K562 (cell line): ENCODE data around the gene UNC5C. TPM values are rescaled to one million over a fixed set of nuclear protein-coding genes. Genes with fewer than 3 reads are reported as not detected.

Experiments
- BCL6 ChIP-seq: fragments of 250-450 bp; sonication (Bioruptor Pico); IDR thresholded peaks from 2 replicates; pipeline ENCODE4 v1.4.0; 2020
- polyA plus RNA-seq, 8 experiments: library from polyadenylated mRNA; depleted of rRNA in 4 of 8; stranded (reverse) in 5 of 8; unstranded in 3 of 8; fragments of >200 nt; fragmentation: Nextera tagmentation in 2 of 8; fragmentation: Illumina TruSeq in 1 of 8; extraction: Ambion mirVana in 2 of 8; extraction: Trizol in 1 of 8; gene quantifications; 2 replicates each; pipeline versions ENCODE4 v1.2.1 to v1.2.3, GENCODE V29; 2011 to 2014; ENCODE audit warnings: inconsistent platforms in 1 of 8, missing spikeins in 1 of 8
- total RNA-seq, 7 experiments: library from RNA; depleted of rRNA in 6 of 7; stranded (reverse); fragments of >200 nt in 6 of 7; fragmentation: Illumina TruSeq in 2 of 7; extraction: Trizol in 2 of 7; gene quantifications; 2 replicates each; pipeline versions ENCODE4 v1.2.1 to v1.2.3, GENCODE V29; 2011 to 2021; ENCODE audit warnings: low replicate concordance in 1 of 7
- TF ChIP-seq, protein P1 (sequence below): fragments of 450-650 bp; IDR thresholded peaks from 2 replicates; pipeline ENCODE4 v1.6.1; 2017; ENCODE audit warnings: antibody characterized with exemption, mild to moderate bottlenecking
- TF ChIP-seq, protein P2 (sequence below), 2 experiments: fragments of 150-350 bp in 1 of 2; IDR thresholded peaks; 2 replicates each; pipeline ENCODE4 v1.6.1; 2012 to 2016; ENCODE audit warnings: low read depth in 2 of 2, low read length in 2 of 2, mild to moderate bottlenecking in 1 of 2, moderate library complexity in 1 of 2
- TF ChIP-seq, protein P3 (sequence below): fragments of 250-450 bp; sonication (Bioruptor Pico); IDR thresholded peaks from 2 replicates; pipeline ENCODE4 v1.6.1; 2021; ENCODE audit warnings: mild to moderate bottlenecking

The UNC5C gene
- total and polyA plus RNA-seq, 9 of the 15 experiments (the other 6 are each of a cell fraction or from before 2014, with no cell fraction given), result under 0.01 to 0.10 (median 0.03) TPM; not detected in 1

DNA sequence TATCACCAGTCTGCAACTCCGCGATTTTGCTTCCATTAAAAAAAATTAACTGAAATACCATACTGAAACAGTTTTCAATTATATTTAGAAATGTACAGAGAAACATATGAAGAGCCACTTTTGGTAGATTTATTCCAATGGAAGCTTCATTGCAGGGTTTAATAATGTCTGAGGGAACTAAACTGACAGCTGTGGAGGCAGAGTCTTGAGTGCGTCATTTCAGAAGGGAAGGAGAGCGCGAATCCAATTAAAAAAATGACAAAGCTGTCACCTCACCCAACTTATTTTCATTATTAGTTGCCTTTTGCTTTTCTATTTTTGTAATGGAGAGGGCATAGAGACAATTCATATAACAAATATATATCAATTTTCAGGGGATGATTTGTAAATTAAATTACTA lies 104.0 kb downstream of the UNC5C start (continued):
- TF ChIP-seq, protein P1, sequence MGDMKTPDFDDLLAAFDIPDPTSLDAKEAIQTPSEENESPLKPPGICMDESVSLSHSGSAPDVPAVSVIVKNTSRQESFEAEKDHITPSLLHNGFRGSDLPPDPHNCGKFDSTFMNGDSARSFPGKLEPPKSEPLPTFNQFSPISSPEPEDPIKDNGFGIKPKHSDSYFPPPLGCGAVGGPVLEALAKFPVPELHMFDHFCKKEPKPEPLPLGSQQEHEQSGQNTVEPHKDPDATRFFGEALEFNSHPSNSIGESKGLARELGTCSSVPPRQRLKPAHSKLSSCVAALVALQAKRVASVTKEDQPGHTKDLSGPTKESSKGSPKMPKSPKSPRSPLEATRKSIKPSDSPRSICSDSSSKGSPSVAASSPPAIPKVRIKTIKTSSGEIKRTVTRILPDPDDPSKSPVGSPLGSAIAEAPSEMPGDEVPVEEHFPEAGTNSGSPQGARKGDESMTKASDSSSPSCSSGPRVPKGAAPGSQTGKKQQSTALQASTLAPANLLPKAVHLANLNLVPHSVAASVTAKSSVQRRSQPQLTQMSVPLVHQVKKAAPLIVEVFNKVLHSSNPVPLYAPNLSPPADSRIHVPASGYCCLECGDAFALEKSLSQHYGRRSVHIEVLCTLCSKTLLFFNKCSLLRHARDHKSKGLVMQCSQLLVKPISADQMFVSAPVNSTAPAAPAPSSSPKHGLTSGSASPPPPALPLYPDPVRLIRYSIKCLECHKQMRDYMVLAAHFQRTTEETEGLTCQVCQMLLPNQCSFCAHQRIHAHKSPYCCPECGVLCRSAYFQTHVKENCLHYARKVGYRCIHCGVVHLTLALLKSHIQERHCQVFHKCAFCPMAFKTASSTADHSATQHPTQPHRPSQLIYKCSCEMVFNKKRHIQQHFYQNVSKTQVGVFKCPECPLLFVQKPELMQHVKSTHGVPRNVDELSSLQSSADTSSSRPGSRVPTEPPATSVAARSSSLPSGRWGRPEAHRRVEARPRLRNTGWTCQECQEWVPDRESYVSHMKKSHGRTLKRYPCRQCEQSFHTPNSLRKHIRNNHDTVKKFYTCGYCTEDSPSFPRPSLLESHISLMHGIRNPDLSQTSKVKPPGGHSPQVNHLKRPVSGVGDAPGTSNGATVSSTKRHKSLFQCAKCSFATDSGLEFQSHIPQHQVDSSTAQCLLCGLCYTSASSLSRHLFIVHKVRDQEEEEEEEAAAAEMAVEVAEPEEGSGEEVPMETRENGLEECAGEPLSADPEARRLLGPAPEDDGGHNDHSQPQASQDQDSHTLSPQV, result no peak
- TF ChIP-seq, protein P2, sequence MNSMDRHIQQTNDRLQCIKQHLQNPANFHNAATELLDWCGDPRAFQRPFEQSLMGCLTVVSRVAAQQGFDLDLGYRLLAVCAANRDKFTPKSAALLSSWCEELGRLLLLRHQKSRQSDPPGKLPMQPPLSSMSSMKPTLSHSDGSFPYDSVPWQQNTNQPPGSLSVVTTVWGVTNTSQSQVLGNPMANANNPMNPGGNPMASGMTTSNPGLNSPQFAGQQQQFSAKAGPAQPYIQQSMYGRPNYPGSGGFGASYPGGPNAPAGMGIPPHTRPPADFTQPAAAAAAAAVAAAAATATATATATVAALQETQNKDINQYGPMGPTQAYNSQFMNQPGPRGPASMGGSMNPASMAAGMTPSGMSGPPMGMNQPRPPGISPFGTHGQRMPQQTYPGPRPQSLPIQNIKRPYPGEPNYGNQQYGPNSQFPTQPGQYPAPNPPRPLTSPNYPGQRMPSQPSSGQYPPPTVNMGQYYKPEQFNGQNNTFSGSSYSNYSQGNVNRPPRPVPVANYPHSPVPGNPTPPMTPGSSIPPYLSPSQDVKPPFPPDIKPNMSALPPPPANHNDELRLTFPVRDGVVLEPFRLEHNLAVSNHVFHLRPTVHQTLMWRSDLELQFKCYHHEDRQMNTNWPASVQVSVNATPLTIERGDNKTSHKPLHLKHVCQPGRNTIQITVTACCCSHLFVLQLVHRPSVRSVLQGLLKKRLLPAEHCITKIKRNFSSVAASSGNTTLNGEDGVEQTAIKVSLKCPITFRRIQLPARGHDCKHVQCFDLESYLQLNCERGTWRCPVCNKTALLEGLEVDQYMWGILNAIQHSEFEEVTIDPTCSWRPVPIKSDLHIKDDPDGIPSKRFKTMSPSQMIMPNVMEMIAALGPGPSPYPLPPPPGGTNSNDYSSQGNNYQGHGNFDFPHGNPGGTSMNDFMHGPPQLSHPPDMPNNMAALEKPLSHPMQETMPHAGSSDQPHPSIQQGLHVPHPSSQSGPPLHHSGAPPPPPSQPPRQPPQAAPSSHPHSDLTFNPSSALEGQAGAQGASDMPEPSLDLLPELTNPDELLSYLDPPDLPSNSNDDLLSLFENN (IDR thresholded peaks at IDR 0.05; ENCODE audit: low read depth in 2 of 2, low read length in 2 of 2), result no peak
- no peak for TF ChIP-seq BCL6 (CRISPR knock-in tag)
- TF ChIP-seq, protein P3, sequence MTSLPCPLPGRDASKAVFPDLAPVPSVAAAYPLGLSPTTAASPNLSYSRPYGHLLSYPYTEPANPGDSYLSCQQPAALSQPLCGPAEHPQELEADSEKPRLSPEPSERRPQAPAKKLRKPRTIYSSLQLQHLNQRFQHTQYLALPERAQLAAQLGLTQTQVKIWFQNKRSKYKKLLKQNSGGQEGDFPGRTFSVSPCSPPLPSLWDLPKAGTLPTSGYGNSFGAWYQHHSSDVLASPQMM, result no peak
